Jurkat, Clone E6-1 (cell line): Measurements from ENCODE around the gene RBBP4.
"Not testable (repeated sequence)": the region's sequence is repeated elsewhere in the genome, so short reads cannot be mapped to it uniquely, and the experiment has no call there.

Source experiments
- DNase-seq: peaks from one replicate; pipeline ENCODE4 v3.0.0-alpha.2; 2011; ENCODE audit warnings: low read depth, low spot score
- H3K4me3 ChIP-seq: 2 replicates; pipeline ENCODE4 v1.5.1; 2011; ENCODE audit warnings: mild to moderate bottlenecking, low read length, control low read depth, moderate library complexity

Gene RBBP4

GRCh38 chr1:32681999-32682398 is 31.0 kb downstream of the RBBP4 start:
- no peak for DNase-seq

GRCh38 chr1:32683397-32683796 is 32.4 kb downstream of the RBBP4 start:
- no peak for DNase-seq
- no peak overlapping the region for H3K4me3 ChIP-seq

More at GRCh38 chr1:32681999-32682398, 31.0 kb downstream of the RBBP4 start:
- no peak overlapping the region for H3K4me3 ChIP-seq

- no peak overlapping the region for H3K4me3 ChIP-seq
Measured at GRCh38 chr1:32684167-32684811, 33.3 kb downstream of the RBBP4 start.

DNA sequence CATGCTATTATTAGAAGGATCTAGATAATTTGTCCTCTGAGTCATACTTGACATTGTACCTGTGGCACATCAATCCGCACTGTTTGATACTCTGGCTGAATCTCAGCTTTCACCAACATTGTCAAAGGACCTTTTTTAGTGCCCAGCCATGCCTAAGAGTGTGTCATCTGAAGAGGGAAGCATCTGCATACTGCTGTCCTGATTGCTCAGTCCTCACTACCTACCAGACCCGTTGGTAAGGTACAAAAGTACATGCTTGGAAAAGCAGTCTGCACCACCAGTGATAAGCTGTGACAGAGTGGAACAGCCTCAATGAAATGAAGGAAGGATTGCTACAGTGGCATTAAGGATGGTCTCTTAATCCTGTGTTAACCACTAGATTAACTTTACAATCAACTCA is 34.5 kb downstream of the RBBP4 start:
- no peak for DNase-seq
- H3K4me3 ChIP-seq, result no peak overlapping the region

More at GRCh38 chr1:32684167-32684811, 33.3 kb downstream of the RBBP4 start:
- no peak for DNase-seq

- H3K4me3 ChIP-seq, result no peak overlapping the region
Measured at GRCh38 chr1:32686387-32686786, 35.4 kb downstream of the RBBP4 start.

DNA sequence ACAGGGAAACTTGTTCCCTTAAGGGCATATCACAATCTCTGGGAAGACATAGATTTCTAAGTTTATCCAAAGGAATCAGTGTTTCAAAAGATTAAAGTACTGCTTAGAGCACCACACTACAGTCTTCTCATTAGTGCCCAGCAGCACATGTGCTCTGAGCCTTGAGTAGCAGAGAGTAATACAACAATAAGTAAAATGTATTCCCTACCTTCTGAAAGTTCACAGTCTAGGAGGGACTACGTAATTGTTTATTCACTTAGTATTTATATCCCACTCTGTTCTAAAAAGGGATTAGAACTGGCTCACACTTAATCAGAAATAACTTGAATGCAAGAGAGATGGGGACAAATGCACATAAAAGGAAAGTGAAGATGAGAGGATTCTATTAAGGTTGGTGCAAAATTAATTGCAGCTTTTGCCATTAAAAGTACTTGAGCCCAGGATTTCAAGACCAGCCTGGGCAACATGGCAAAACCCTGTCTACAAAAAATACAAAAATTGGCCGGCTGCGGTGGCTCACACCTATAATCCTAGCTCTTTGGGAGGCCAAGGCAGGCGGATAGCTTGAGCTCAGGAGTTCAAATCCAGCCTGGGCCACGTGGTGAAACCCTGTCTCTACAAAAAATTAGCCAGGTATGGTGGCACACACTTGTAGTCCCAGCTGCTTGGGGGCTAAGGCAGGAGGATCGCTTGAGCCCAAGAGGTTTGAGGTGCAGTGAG is 42.6 kb downstream of the RBBP4 start:
- no peak for DNase-seq
- no peak overlapping the region for H3K4me3 ChIP-seq

More at GRCh38 chr1:32686387-32686786, 35.4 kb downstream of the RBBP4 start:
- DNase-seq, result no peak

GRCh38 chr1:32695098-32695904 is 44.3 kb downstream of the RBBP4 start:
- H3K4me3 ChIP-seq, result no peak overlapping the region
- no peak for DNase-seq

DNA sequence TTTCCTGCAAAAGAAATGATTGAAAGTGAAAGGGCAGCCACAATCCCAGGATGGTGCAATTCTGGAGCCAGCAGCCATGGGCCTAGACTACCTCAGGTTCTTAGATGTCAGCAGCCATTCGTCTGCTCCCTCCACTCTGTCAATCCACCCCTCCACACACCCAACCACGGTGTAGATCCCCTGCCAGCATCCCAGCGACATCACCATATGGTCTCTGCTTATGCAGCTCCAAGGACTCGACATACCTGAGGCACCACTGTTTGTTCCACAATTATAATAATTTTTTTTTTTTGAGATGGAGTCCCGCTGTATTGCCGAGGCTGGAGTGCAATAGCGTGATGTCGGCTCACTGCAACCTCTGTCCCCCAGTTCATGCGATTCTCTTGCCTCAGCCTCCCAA is 45.0 kb downstream of the RBBP4 start:
- no peak overlapping the region for H3K4me3 ChIP-seq

DNA sequence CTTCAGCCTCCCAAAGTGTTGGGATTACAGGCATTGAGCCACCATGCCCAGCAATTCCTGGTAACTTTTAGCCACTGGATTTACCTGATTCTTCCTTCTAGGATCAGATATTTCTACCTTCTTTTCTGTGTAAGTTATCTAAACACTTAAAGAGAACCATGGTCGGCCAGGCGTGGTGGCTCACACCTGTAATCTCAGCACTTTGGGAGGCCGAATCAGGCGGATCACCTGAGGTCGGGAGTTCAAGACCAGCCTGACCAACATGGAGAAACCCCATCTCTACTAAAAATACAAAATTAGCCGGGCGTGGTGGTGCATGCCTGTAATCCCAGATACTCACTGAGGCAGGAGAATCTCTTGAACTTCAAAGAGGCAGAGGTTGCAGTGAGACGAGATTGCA is 46.0 kb downstream of the RBBP4 start:
- H3K4me3 ChIP-seq, DNase-seq: not testable (repeated sequence)

More for the DNA sequence above, 45.0 kb downstream of the RBBP4 start:
- no peak for DNase-seq

DNA sequence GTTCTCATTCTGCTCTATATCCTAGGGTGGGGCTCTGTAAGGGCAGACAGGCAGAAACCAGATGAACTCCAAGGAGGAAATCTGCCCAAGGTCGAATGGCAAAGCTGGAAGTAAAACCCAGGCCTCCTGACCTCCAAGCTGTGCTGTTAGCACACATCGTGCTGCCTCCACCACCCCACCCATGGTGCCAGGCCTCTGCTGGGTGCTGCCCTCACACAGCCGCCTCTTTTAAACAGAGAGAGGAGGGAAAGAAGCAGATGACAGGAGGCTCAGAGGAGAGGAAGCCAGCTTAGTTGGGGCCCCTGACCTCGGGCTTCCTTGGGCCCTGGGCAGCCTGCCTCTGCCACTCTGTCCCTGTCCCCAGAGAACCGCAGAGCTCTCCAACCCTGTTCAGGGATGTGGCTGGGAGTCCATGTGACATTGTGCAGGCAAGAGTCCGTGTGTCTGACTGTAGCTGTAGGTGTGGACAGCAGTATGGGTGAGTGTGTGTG is 50.5 kb downstream of the RBBP4 start:
- no peak for DNase-seq
- H3K4me3 ChIP-seq, result no peak overlapping the region

DNA sequence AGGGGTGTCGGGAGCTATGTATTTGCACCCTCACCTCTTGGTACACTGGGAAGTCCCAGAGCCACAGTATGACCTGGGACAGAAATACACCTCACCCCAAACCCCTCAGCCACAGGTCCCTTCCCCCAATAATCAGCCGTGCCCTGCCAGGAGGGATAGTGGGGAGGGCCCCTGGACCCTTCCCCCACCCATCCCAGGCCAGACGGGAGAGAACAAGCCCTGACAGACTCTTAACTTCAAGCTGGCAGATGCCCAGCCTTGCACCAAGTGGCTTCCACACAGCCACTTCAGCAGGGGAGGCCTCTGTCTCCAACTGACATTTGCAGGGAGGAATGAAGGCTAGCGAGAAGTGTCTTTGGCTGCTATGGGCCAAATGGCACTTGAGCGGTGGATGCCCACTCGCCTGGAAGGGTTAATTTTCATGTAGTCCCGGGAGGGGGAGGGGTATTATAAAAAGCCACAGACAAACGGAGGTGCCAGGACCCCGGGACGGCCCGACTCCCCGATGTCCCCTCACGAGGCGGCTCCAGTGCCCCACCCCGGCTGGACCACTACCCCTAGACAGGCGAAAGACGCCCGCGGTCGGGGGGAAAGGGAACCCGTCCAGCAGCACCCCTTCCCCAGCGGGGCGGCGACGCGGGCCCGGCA is 51.1 kb downstream of the RBBP4 start:
- H3K4me3 ChIP-seq, result no peak overlapping the region

DNA sequence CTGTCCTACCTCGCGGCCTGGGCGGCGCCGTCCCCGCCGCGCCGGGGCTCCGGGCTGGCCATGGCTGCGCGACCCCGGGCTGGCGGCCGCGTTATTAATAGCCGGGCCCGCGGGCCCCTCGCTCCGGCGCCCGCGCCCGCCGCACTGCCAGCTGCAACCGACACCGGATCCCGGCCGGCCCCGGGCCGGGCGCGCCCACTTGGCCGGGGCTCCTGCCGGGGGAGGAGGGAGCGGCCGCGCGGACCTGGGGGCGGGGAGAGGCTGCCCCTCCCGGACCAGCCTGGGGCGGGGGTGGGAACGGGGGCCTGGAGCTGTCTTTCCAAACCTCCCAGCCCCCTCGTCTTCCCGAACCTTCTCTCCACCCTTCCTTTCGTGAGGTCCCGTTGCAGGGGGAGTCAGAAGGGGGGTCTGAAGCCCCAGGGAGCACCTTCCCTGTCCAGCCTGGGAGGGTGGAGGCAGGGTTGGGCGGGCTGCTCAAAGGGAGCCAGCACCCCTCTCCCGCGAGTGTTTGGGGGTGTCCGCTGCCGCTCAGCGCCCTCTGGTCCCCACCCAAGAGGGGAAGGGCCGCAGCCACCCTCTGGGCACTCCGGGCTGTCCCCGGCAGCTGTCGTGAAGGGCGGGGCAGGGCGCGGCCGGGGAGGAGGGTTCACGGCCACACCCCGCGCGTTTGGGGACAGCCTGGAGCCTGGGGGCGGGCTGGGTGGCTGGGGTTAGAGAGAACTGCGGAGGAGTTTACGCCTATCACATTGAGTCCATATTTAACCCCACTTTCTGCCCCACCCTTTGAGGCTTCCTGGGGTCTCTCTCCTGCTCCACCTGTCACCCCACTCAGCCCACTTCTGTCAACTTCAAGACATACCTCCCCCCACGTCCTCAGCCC is 51.8 kb downstream of the RBBP4 start, which contains the start of gene SYNC:
SYNC (minus strand) TSS at position 172 of the 880 bp plus-strand sequence; CDS start at position 62, 110 bp downstream.
- no peak for DNase-seq
- no peak within 1 kb of the TSS for H3K4me3 ChIP-seq

More for the DNA sequence above, 51.1 kb downstream of the RBBP4 start:
- no peak for DNase-seq

- no peak for DNase-seq
- H3K4me3 ChIP-seq, result no peak overlapping the region
Measured at GRCh38 chr1:32703479-32704291, 52.7 kb downstream of the RBBP4 start.

DNA sequence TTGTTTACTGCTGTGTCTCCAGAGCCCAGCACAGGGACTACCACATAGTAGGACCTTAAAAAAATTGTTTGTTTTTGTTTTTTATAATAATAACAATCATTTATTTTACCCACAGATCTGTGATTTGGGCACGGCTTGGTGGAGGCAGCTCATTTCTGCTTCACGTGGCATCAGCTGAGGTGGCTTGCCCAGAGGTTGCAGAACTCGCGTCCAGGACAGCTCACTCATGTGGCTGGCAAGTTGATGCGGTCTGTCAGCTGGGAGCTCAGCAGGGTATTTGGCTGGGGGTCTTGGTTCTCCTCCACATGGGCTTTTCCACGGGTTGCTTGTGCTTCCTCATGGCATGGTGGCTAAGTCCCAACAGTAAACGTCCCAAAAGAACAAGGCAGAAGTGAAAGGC is 54.5 kb downstream of the RBBP4 start:
- H3K4me3 ChIP-seq, result no peak overlapping the region
- DNase-seq, result no peak

- no peak for DNase-seq
- no peak overlapping the region for H3K4me3 ChIP-seq
Measured at GRCh38 chr1:32706491-32706890, 55.5 kb downstream of the RBBP4 start.

DNA sequence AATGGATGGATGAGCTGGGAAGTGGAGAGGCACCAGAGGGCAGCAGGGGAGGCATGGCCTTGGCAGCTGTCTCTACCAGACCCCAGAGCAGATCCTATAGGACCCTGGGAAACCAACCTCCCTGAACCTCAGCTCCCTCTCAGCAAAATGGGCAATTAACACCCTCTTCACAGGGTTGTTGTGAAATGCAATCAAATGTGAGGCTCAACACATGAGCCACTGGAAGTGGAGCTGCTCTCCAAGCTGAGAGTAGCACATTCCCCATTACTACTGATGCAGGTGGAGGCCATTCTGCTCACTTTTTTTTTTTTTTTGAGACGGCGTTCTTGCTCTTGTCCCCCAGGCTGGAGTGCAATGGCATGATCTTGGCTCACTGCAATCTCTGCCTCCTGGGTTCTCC is 58.1 kb downstream of the RBBP4 start:
- DNase-seq, result no peak
- H3K4me3 ChIP-seq, result no peak overlapping the region

- DNase-seq, result no peak
Measured at GRCh38 chr1:32709476-32709875, 58.5 kb downstream of the RBBP4 start.

More at GRCh38 chr1:32709476-32709875, 58.5 kb downstream of the RBBP4 start:
- no peak overlapping the region for H3K4me3 ChIP-seq
